ENCODE measurements around the gene IMPG2. TPM values are rescaled to one million over a fixed set of nuclear protein-coding genes. Genes with fewer than 3 reads are reported as not detected.

Gene IMPG2
- total RNA-seq, 1 donor from 2014 or later = 0.74 TPM

DNA sequence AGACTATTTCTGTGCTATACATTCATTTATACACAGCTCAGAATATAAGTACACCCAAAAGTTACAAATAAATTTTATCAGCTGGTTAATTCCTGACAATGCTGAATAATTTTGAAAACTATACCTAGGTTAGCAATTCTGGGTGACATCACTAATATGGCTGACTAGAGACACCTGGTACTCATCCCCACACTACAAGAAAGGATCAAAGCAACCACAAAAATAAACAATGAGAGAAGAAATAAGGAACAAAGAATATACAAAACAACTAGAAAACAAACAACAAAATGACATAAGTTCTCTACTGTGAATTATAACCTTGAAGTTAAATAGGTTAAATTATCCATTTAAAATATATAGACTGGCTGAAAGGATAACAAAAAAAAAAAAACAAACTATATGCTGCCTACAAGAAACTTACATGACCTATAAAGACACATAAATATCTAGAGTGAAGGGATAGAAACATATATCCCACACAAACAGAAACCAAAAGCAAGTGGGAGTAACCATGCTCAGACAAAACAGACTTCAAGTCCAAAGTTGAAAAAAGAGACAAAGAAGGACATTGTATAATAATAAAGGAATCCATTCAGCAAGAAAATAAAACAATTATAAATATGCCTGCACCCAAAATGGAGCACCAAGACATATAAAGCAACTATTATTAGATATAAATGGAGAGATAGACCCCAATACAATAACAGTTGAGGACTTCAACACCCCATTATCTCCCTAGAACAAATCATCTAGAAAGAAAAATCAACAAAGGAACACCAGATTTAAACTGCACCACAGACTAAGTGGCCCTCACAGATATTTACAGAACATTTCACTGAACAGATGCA is 57.8 kb downstream of the IMPG2 start:
- TF ChIP-seq, protein P1, sequence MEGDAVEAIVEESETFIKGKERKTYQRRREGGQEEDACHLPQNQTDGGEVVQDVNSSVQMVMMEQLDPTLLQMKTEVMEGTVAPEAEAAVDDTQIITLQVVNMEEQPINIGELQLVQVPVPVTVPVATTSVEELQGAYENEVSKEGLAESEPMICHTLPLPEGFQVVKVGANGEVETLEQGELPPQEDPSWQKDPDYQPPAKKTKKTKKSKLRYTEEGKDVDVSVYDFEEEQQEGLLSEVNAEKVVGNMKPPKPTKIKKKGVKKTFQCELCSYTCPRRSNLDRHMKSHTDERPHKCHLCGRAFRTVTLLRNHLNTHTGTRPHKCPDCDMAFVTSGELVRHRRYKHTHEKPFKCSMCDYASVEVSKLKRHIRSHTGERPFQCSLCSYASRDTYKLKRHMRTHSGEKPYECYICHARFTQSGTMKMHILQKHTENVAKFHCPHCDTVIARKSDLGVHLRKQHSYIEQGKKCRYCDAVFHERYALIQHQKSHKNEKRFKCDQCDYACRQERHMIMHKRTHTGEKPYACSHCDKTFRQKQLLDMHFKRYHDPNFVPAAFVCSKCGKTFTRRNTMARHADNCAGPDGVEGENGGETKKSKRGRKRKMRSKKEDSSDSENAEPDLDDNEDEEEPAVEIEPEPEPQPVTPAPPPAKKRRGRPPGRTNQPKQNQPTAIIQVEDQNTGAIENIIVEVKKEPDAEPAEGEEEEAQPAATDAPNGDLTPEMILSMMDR (IDR thresholded peaks at IDR 0.05; ENCODE audit: unreplicated experiment) = no peak
- Mint-ChIP-seq H3K27ac (ENCODE audit: unreplicated experiment) (no peak overlapping the region), H3K9me3 (ENCODE audit: unreplicated experiment) (no peaks in the 10 kb centered on the region), H3K4me1 (ENCODE audit: unreplicated experiment) (no peaks in the 10 kb centered on the region), H3K4me3 (ENCODE audit: unreplicated experiment) (no peak overlapping the region), H3K36me3 (ENCODE audit: low read depth, unreplicated experiment) (peaks cover 5% of the 10 kb centered on the region), H3K27me3 (ENCODE audit: unreplicated experiment) (no peaks in the 10 kb centered on the region)
- DNase-seq (ENCODE audit: low spot score) = no peak

- no peak for DNase-seq (ENCODE audit: low spot score)
- Mint-ChIP-seq H3K4me1 (ENCODE audit: unreplicated experiment) (no peaks in the 10 kb centered on the region), H3K27me3 (ENCODE audit: unreplicated experiment) (no peaks in the 10 kb centered on the region), H3K27ac (ENCODE audit: unreplicated experiment) (no peak overlapping the region), H3K36me3 (ENCODE audit: low read depth, unreplicated experiment) (peaks cover 5% of the 10 kb centered on the region), H3K4me3 (ENCODE audit: unreplicated experiment) (no peak overlapping the region), H3K9me3 (ENCODE audit: unreplicated experiment) (no peaks in the 10 kb centered on the region)
- TF ChIP-seq, protein P1 (IDR thresholded peaks at IDR 0.05; ENCODE audit: unreplicated experiment) = no peak
These were observed 58.9 kb downstream of the IMPG2 start for GRCh38 chr3:101261506-101261905.

DNA sequence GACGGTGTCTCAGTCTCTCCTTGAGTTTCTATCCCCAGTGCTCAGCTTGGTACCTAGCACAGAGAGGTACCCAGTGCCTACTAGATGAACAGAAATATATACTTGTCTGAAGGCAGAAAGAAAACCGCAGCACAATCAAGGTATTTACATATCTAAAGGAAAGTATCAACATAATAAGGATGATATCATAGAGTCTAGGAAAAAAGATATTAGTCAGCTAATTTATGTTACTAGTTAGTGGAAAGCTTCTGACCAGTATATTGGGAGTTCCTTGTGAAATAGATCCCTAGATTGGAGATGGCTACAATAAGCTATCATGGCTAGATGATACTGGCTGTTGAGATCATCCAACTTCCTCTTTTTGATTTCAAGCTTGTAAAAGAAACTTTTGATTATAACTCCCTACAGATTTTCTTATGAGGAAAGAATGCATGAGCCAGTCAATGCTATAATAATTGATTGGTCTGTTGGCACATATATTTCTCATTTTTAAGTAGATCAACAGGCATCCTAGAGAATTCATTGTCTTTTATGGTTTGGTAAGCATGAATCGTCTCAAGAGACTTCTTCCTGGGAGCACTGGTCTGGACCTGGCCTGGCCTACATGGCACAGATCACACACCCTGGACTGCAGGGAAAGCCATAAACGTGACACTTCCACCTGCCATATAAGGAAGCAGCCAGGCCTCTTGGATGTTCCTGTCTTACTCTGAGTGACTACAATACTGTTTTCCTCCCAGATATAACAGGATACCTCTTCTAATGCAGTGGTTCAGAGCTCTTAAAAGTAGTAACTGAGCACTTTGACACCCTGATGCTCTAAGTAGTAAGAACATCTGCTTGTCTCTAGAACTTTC is 60.7 kb downstream of the IMPG2 start:
- TF ChIP-seq, protein P1 (IDR thresholded peaks at IDR 0.05; ENCODE audit: unreplicated experiment) = no peak
- H3K4me1 Mint-ChIP-seq (ENCODE audit: unreplicated experiment) = no peaks in the 10 kb centered on the region
- H3K27me3 Mint-ChIP-seq (ENCODE audit: unreplicated experiment) = peaks cover 2% of the 10 kb centered on the region
- H3K27ac Mint-ChIP-seq (ENCODE audit: unreplicated experiment) = no peak overlapping the region
- H3K4me3 Mint-ChIP-seq (ENCODE audit: unreplicated experiment) = no peak overlapping the region
- no peaks in the 10 kb centered on the region for H3K9me3 Mint-ChIP-seq (ENCODE audit: unreplicated experiment)
- peaks cover 3% of the 10 kb centered on the region for H3K36me3 Mint-ChIP-seq (ENCODE audit: low read depth, unreplicated experiment)
- DNase-seq (ENCODE audit: low spot score) = no peak

- Mint-ChIP-seq H3K4me3 (ENCODE audit: unreplicated experiment) (no peak overlapping the region), H3K36me3 (ENCODE audit: low read depth, unreplicated experiment) (peaks cover 4% of the 10 kb centered on the region), H3K27me3 (ENCODE audit: unreplicated experiment) (peaks cover 2% of the 10 kb centered on the region), H3K9me3 (ENCODE audit: unreplicated experiment) (no peaks in the 10 kb centered on the region), H3K4me1 (ENCODE audit: unreplicated experiment) (no peaks in the 10 kb centered on the region), H3K27ac (ENCODE audit: unreplicated experiment) (no peak overlapping the region)
- no peak for DNase-seq (ENCODE audit: low spot score)
- TF ChIP-seq, protein P1 (IDR thresholded peaks at IDR 0.05; ENCODE audit: unreplicated experiment) = no peak
These were observed 63.9 kb downstream of the IMPG2 start for GRCh38 chr3:101256511-101256910.

All from endothelial cell (in vitro differentiated cells).